ENCODE measurements around the gene PLCG2. TPM values are rescaled to one million over a fixed set of nuclear protein-coding genes. Genes with fewer than 3 reads are reported as not detected.
A peak's percentile ranks its signal among the peaks of the same experiment; 100 is the strongest.

Gene PLCG2
- polyA plus RNA-seq, 3 donors: 19.5 to 47.4 (median 35.5) TPM

DNA sequence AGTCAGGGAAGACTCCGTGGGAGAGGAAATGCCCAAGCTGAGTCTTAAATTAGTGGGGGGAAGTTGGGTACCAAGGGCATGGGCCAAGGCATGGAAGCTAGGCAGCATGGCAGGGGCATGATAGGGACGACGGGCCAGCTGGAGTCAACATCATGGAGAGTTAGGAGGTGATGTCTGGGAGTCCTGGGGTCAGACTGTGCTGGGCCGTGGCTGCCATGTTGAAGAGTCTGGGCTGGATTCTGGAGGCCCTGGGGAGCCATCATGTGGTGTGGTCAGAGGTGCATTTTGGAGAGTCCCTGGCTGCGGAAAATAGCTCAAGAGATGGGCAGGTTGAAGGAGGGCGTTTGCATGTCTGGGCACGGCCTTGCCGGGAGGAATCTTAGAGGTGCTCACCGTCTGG lies 146.9 kb downstream of the PLCG2 start:
- H3K4me3 Mint-ChIP-seq: no peak overlapping the region
- H3K9me3 ChIP-seq (replicated peaks in 1 of 2; ENCODE audit: control insufficient read depth in 1 of 2, insufficient read depth in 1 of 2, low read length in 2 of 2): no peaks in the 10 kb centered on the region
- intact Hi-C loops (cut with micrococcal nuclease): no loop called here

DNA sequence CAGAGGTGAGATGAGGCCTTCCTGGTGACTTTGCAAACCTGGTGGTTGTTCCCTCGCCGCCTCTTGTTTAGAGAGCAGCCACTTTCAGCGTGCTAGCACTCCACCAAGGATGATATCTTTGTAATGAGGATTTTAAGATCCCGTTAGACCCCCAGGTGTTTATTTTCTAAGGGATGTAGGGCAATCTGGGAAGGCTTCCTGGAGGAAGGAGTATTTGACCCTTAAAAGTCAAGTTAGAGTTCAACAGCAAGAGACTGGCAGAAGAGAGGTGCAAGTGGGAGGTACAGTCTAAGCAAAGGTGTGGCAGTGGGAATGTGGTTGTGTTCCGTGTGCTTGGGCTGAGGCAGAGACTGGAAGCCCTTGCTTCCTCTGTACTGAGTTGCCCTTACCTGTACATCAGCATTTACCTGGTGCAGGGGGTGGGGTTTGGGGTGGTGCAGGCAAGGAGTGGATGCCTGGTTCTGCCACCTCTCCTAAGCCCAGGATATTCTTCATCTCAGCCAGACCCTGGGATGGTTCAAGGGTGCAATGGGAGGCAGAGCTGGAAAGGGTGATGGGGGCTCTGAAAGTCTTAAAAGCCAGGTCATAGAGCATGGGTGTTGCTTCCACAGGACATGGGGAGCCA lies 148.6 kb downstream of the PLCG2 start:
- WGBS (ENCODE audit: insufficient coverage): 100% methylated on average over 4 of the region's 5 CpGs
- H3K9ac ChIP-seq (ENCODE audit: insufficient read depth, low read length, poor library complexity, severe bottlenecking): no peak overlapping the region
- H3K36me3 ChIP-seq (replicated peaks in 1 of 2; ENCODE audit: control insufficient read depth in 1 of 2, insufficient read depth in 2 of 2, low read length in 2 of 2): peaks cover 89 to 99% of the 10 kb centered on the region in 2 donors
- H3K27me3 Mint-ChIP-seq (ENCODE audit: low read depth in 3 of 3): peaks cover 0 to 2% (median 0%) of the 10 kb centered on the region in 3 donors
- no peaks in the 10 kb centered on the region for H3K79me2 ChIP-seq (ENCODE audit: insufficient read depth, low read length)
- DNase-seq: no peak
- H3K27me3 ChIP-seq (ENCODE audit: control insufficient read depth in 2 of 2, insufficient read depth in 2 of 2, low read length in 2 of 2): no peaks in the 10 kb centered on the region
- H3K36me3 Mint-ChIP-seq: peaks cover 93 to 96% of the 10 kb centered on the region in 2 donors
- H3K4me3 Mint-ChIP-seq: no peak overlapping the region
- H3K9me3 ChIP-seq (replicated peaks in 1 of 2; ENCODE audit: control insufficient read depth in 1 of 2, insufficient read depth in 1 of 2, low read length in 2 of 2): no peaks in the 10 kb centered on the region
- no peak overlapping the region for H2AFZ ChIP-seq (ENCODE audit: insufficient read depth, low read depth, low read length, poor library complexity, severe bottlenecking)
- H3K4me2 ChIP-seq (replicated peaks; ENCODE audit: extremely low read depth, low read length, poor library complexity, severe bottlenecking): no peak overlapping the region
- intact Hi-C loops (cut with micrococcal nuclease): no loop called here
- no peak overlapping the region for H3K27ac ChIP-seq (ENCODE audit: low read depth in 1 of 2, low read length in 2 of 2)
- no peaks in the 10 kb centered on the region for H3K4me1 Mint-ChIP-seq
- peaks cover 0 to 2% (median 0%) of the 10 kb centered on the region in 7 donors for H3K9me3 Mint-ChIP-seq
- no peak overlapping the region for H3K27ac Mint-ChIP-seq
- TF ChIP-seq, protein P1, sequence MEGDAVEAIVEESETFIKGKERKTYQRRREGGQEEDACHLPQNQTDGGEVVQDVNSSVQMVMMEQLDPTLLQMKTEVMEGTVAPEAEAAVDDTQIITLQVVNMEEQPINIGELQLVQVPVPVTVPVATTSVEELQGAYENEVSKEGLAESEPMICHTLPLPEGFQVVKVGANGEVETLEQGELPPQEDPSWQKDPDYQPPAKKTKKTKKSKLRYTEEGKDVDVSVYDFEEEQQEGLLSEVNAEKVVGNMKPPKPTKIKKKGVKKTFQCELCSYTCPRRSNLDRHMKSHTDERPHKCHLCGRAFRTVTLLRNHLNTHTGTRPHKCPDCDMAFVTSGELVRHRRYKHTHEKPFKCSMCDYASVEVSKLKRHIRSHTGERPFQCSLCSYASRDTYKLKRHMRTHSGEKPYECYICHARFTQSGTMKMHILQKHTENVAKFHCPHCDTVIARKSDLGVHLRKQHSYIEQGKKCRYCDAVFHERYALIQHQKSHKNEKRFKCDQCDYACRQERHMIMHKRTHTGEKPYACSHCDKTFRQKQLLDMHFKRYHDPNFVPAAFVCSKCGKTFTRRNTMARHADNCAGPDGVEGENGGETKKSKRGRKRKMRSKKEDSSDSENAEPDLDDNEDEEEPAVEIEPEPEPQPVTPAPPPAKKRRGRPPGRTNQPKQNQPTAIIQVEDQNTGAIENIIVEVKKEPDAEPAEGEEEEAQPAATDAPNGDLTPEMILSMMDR (IDR thresholded peaks at IDR 0.05): no peak
- no peaks in the 10 kb centered on the region for H4K20me1 ChIP-seq (ENCODE audit: insufficient read depth, low read length)
- H3K4me3 ChIP-seq (replicated peaks in 1 of 3; ENCODE audit: low read depth in 2 of 3, low read length in 3 of 3): no peak overlapping the region
- H3K4me1 ChIP-seq (ENCODE audit: control insufficient read depth in 1 of 2, insufficient read depth in 2 of 2, low read length in 2 of 2): no peaks in the 10 kb centered on the region

More for the DNA sequence above, 146.9 kb downstream of the PLCG2 start:
- Mint-ChIP-seq H3K4me1 (no peaks in the 10 kb centered on the region), H3K27me3 (ENCODE audit: low read depth in 3 of 3) (no peaks in the 10 kb centered on the region), H3K27ac (peak overlapping the region in 3 of 7 donors; percentile 56 to 70 (median 60)), H3K9me3 (peaks cover 0 to 2% (median 0%) of the 10 kb centered on the region in 7 donors), H3K36me3 (peaks cover 93 to 96% of the 10 kb centered on the region in 2 donors)
- no peak for DNase-seq
- no peaks in the 10 kb centered on the region for H4K20me1 ChIP-seq (ENCODE audit: insufficient read depth, low read length)
- H3K27me3 ChIP-seq (ENCODE audit: control insufficient read depth in 2 of 2, insufficient read depth in 2 of 2, low read length in 2 of 2): no peaks in the 10 kb centered on the region
- peaks cover 91 to 99% of the 10 kb centered on the region in 2 donors for H3K36me3 ChIP-seq (replicated peaks in 1 of 2; ENCODE audit: control insufficient read depth in 1 of 2, insufficient read depth in 2 of 2, low read length in 2 of 2)
- H3K4me1 ChIP-seq (ENCODE audit: control insufficient read depth in 1 of 2, insufficient read depth in 2 of 2, low read length in 2 of 2): no peaks in the 10 kb centered on the region
- H3K27ac ChIP-seq (ENCODE audit: low read depth in 1 of 2, low read length in 2 of 2): no peak overlapping the region
- H3K9ac ChIP-seq (ENCODE audit: insufficient read depth, low read length, poor library complexity, severe bottlenecking): no peak overlapping the region
- H3K4me3 ChIP-seq (replicated peaks in 1 of 3; ENCODE audit: low read depth in 2 of 3, low read length in 3 of 3): no peak overlapping the region
- no peak overlapping the region for H2AFZ ChIP-seq (ENCODE audit: insufficient read depth, low read depth, low read length, poor library complexity, severe bottlenecking)
- H3K79me2 ChIP-seq (ENCODE audit: insufficient read depth, low read length): no peaks in the 10 kb centered on the region
- H3K4me2 ChIP-seq (replicated peaks; ENCODE audit: extremely low read depth, low read length, poor library complexity, severe bottlenecking): no peak overlapping the region
- 86% methylated on average over 7 of the region's 9 CpGs for WGBS (ENCODE audit: insufficient coverage)
- TF ChIP-seq, protein P1 (IDR thresholded peaks at IDR 0.05): no peak

Data from CD14-positive monocyte (primary cell).